H1 (cell line): ENCODE results near the gene C22orf31. TPM values are rescaled to one million over a fixed set of nuclear protein-coding genes. Genes with fewer than 3 reads are reported as not detected.

Source experiments
- CTCF ChIA-PET: fragments of 300-600 bp; sonication (Branson Sonifier 250); formaldehyde crosslinking; loops from one replicate; lab custom pipeline; 2021; ENCODE audit not compliant: partially characterized antibody; lab: Charles Lee
- POLR2A ChIA-PET: fragments of 300-600 bp; sonication (Branson Sonifier 250); formaldehyde crosslinking; loops from one replicate; lab custom pipeline; 2021; ENCODE audit warnings: inconsistent platforms; ENCODE audit not compliant: partially characterized antibody; lab: Charles Lee
- DNase-seq, 2 experiments: peaks; one replicate each; pipeline versions ENCODE4 v3.0.0 to v3.0.0-alpha.2; 2010 to 2022; ENCODE audit warnings: low spot score in 2 of 2, low read depth in 1 of 2, mixed read lengths in 1 of 2
- FAIRE-seq: peaks from 2 replicates; lab custom pipeline; 2011; peaks lifted over from hg19 to GRCh38; lab: Jason Lieb, UNC
- H2AFZ ChIP-seq: 2 replicates; pipeline ENCODE4 v1.8.1; 2012; ENCODE audit warnings: low read length, inconsistent platforms
- H2AK5ac ChIP-seq: 2 replicates; pipeline ENCODE4 v1.6.1; 2013; ENCODE audit warnings: low read depth, low read length
- H2BK120ac ChIP-seq: replicated peaks from 2 replicates; pipeline ENCODE3; 2013; ENCODE audit warnings: low read depth, low read length, inconsistent platforms
- H2BK12ac ChIP-seq: 2 replicates; pipeline ENCODE4 v1.6.1; 2013; ENCODE audit warnings: low read depth, low read length
- H2BK15ac ChIP-seq: 2 replicates; pipeline ENCODE4 v1.6.1; 2013; ENCODE audit warnings: low read length
- H2BK20ac ChIP-seq: 2 replicates; pipeline ENCODE4 v1.6.1; 2013; ENCODE audit warnings: low read length
- H2BK5ac ChIP-seq: 2 replicates; pipeline ENCODE4 v1.6.1; 2013; ENCODE audit warnings: low read depth, low read length
- H3K14ac ChIP-seq: 2 replicates; pipeline ENCODE4 v1.6.1; 2013; ENCODE audit warnings: inconsistent platforms; ENCODE audit not compliant: insufficient read length
- H3K18ac ChIP-seq: 2 replicates; pipeline ENCODE4 v1.6.1; 2013; ENCODE audit warnings: low read length; ENCODE audit errors: extremely low read depth
- H3K23ac ChIP-seq: 2 replicates; pipeline ENCODE4 v1.6.1; 2013; ENCODE audit warnings: inconsistent platforms; ENCODE audit not compliant: insufficient read length
- H3K23me2 ChIP-seq: 2 replicates; pipeline ENCODE4 v1.6.1; 2013; ENCODE audit warnings: low read depth, low read length
- H3K27ac ChIP-seq: 2 replicates; pipeline ENCODE4 v1.6.1; 2011; ENCODE audit warnings: low read depth, low read length, inconsistent platforms
- H3K27me3 ChIP-seq, 4 experiments: replicated peaks in 1 of 4; 1 replicate in 1 of 4; 2 replicates in 3 of 4; pipeline versions ENCODE4 v1.6.1 to v1.8.1; 2011 to 2013; ENCODE audit warnings: low read length in 3 of 4, mild to moderate bottlenecking in 3 of 4, inconsistent platforms in 2 of 4, mixed read lengths in 2 of 4, moderate library complexity in 1 of 4; ENCODE audit not compliant: control insufficient read depth in 3 of 4, insufficient read depth in 3 of 4; ENCODE audit errors: extremely low read depth in 1 of 4
- H3K36me3 ChIP-seq, 4 experiments: 2 replicates each; pipeline versions ENCODE4 v1.6.1 to v1.8.1; 2011 to 2013; ENCODE audit warnings: mild to moderate bottlenecking in 4 of 4, low read length in 3 of 4, moderate library complexity in 2 of 4, control low read depth in 1 of 4, inconsistent platforms in 1 of 4; ENCODE audit not compliant: insufficient read depth in 4 of 4, control insufficient read depth in 2 of 4
- H3K4ac ChIP-seq: replicated peaks from 2 replicates; pipeline ENCODE3; 2013; ENCODE audit warnings: low read length, low read depth, mixed read lengths, inconsistent platforms; ENCODE audit not compliant: insufficient read length
- H3K4me1 ChIP-seq, 4 experiments: replicated peaks in 1 of 4; 1 replicate in 1 of 4; 2 replicates in 3 of 4; pipeline versions ENCODE4 v1.6.1 to v1.8.1; 2011 to 2013; ENCODE audit warnings: low read length in 3 of 4, inconsistent platforms in 2 of 4, mixed read lengths in 1 of 4; ENCODE audit not compliant: insufficient read depth in 4 of 4, control insufficient read depth in 3 of 4
- H3K4me2 ChIP-seq, 2 experiments: 2 replicates each; pipeline versions ENCODE4 v1.6.1 to v1.8.1; 2011 to 2013; ENCODE audit warnings: low read depth in 2 of 2, low read length in 2 of 2, control low read depth in 1 of 2, inconsistent platforms in 1 of 2, mild to moderate bottlenecking in 1 of 2; ENCODE audit not compliant: insufficient read depth in 1 of 2
- H3K4me3 ChIP-seq, 4 experiments: fragments of 200-600, 300-600 bp in 1 of 4; sonication (generic), shearing (Covaris generic), sonication (Bioruptor Twin) in 1 of 4; 2 replicates each; pipeline versions ENCODE4 v1.5.1 to v1.8.1; 2011 to 2016; ENCODE audit warnings: low read length in 4 of 4, low read depth in 3 of 4, control low read depth in 2 of 4, inconsistent platforms in 2 of 4, mild to moderate bottlenecking in 2 of 4, mixed read lengths in 1 of 4, moderate library complexity in 1 of 4; ENCODE audit not compliant: insufficient read depth in 2 of 4; ENCODE audit errors: extremely low read depth in 1 of 4
- H3K56ac ChIP-seq: replicated peaks from 2 replicates; pipeline ENCODE3; 2013; ENCODE audit warnings: low read depth, mild to moderate bottlenecking, mixed read lengths, low read length, inconsistent platforms; ENCODE audit not compliant: insufficient read length
- H3K79me1 ChIP-seq: 2 replicates; pipeline ENCODE4 v1.6.1; 2013; ENCODE audit warnings: low read depth, low read length, control low read depth
- H3K79me2 ChIP-seq, 2 experiments: 2 replicates each; pipeline versions ENCODE4 v1.6.1 to v1.8.1; 2012 to 2013; ENCODE audit warnings: low read length in 2 of 2, mild to moderate bottlenecking in 2 of 2, inconsistent platforms in 1 of 2; ENCODE audit not compliant: insufficient read depth in 2 of 2, control insufficient read depth in 1 of 2
- H3K9ac ChIP-seq, 4 experiments: replicated peaks in 1 of 4; 1 replicate in 1 of 4; 2 replicates in 3 of 4; pipeline versions ENCODE4 v1.6.1 to v1.8.1; 2011 to 2013; ENCODE audit warnings: low read depth in 3 of 4, low read length in 3 of 4, control low read depth in 2 of 4, mild to moderate bottlenecking in 2 of 4, moderate library complexity in 2 of 4, inconsistent platforms in 1 of 4; ENCODE audit errors: extremely low read depth in 1 of 4
- H3K9me3 ChIP-seq, 2 experiments: 2 replicates each; pipeline versions ENCODE4 v1.6.1 to v1.8.1; 2012 to 2013; ENCODE audit warnings: mild to moderate bottlenecking in 2 of 2, moderate library complexity in 2 of 2, control low read depth in 1 of 2, inconsistent platforms in 1 of 2, low read depth in 1 of 2, low read length in 1 of 2, mixed read lengths in 1 of 2; ENCODE audit not compliant: insufficient read depth in 2 of 2
- H4K20me1 ChIP-seq, 2 experiments: replicated peaks in 1 of 2; 2 replicates each; pipeline versions ENCODE3 to v1.8.1; 2011 to 2013; ENCODE audit warnings: inconsistent platforms in 2 of 2, low read length in 2 of 2, mild to moderate bottlenecking in 1 of 2; ENCODE audit not compliant: insufficient read depth in 2 of 2, control insufficient read depth in 1 of 2
- H4K5ac ChIP-seq: 2 replicates; pipeline ENCODE4 v1.6.1; 2013; ENCODE audit warnings: low read length, low read depth, mixed read lengths, inconsistent platforms; ENCODE audit not compliant: insufficient read length
- H4K8ac ChIP-seq: 2 replicates; pipeline ENCODE4 v1.8.0; 2013; ENCODE audit warnings: mild to moderate bottlenecking, moderate library complexity, low read length, inconsistent platforms; ENCODE audit not compliant: insufficient read depth; ENCODE audit errors: extremely low read depth
- H4K91ac ChIP-seq: replicated peaks from 2 replicates; pipeline ENCODE3; 2013; ENCODE audit warnings: low read length, mixed read lengths, inconsistent platforms; ENCODE audit not compliant: insufficient read length
- CEBPB ChIP-seq: IDR thresholded peaks from 2 replicates; pipeline ENCODE4 v1.6.1; 2012; ENCODE audit warnings: low read depth, low read length
- TBP ChIP-seq: IDR thresholded peaks from 2 replicates; pipeline ENCODE4 v1.6.1; 2011; ENCODE audit warnings: low read depth, low read length, improper control_type of control experiment
- TEAD4 ChIP-seq: IDR thresholded peaks from 2 replicates; pipeline ENCODE4 v1.6.1; 2012; ENCODE audit warnings: low read depth, low read length, inconsistent platforms, mixed read lengths
- WGBS, 2 experiments: shearing (Covaris generic) in 1 of 2; methylation state at CpG; one replicate each; pipeline versions ENCODE4 v1.1.6 to v1.1.7; 2013 to 2015; ENCODE audit warnings: low lambda C conversion rate in 2 of 2, mixed read lengths in 2 of 2, inconsistent platforms in 1 of 2, low coverage in 1 of 2, missing lambda C conversion rate in 1 of 2; ENCODE audit not compliant: insufficient replicate concordance in 2 of 2, insufficient coverage in 1 of 2, insufficient read length in 1 of 2; ENCODE audit errors: extremely low coverage in 1 of 2, missing lambda C conversion rate in 1 of 2; 5-methylcytosine and 5-hydroxymethylcytosine counted together
- polyA plus RNA-seq, 7 experiments: library from polyadenylated mRNA; depleted of rRNA in 3 of 7; stranded (reverse) in 5 of 7; unstranded in 2 of 7; fragments of >200 nt in 5 of 7; fragments of 200-250 nt in 2 of 7; gene quantifications; 1 replicate in 5 of 7; 2 replicates in 1 of 7; 4 replicates in 1 of 7; pipeline versions ENCODE4 v1.2.1 to v1.2.3, GENCODE V29; 2011 to 2013; ENCODE audit warnings: missing spikeins in 2 of 7, mixed read lengths in 2 of 7
- total RNA-seq: library from RNA; stranded (reverse); fragmentation: NEBNext Ultra II Directional; extraction: Animal tissue kit (Norgen Biotek cat#: 25700); gene quantifications from 2 replicates; pipeline ENCODE4 v1.2.1, GENCODE V29; 2021

Gene C22orf31
- total and polyA plus RNA-seq, 2 of the 8 experiments (the other 6 are each of a cell fraction or from before 2014, with no cell fraction given), result not detected

DNA sequence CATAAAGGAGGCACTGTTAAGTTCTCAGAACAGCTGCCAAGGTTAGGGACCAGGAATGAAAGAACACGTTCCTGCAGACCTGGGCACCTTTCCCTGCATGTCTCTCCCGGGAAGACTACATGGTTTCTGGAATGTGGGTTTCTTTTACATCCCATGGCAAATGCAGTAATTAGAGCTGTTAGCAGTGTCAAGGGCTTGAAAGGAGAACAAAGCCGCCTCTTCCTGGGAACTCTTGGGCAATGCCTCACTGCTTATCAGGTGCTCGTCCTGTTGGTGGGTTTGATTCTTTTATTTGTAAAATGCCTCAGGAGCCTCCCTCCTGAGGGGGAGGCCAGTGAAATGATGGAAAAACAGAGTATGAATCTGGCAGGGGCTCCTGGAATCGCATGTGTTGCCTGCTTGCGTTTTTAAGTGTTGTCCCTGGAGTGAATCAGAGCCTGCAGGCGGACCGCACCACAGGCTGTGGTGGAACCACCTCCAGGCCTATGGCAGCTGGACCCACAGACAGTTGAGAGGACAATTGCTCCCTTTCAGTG lies 723 bp upstream of the C22orf31 start:
- CTCF ChIA-PET, result interaction anchor here (0.6 to 2.2 kb wide), 4 partner anchors 26 to 92 kb away, joined by 3 to 7 read pairs (median 4); no protein-coding TSS in a partner anchor
- no peak overlapping the region for H2BK20ac ChIP-seq
- H4K91ac ChIP-seq, result no peak overlapping the region
- no peak overlapping the region for H3K23ac ChIP-seq
- no peak overlapping the region for H3K27ac ChIP-seq
- H3K79me2 ChIP-seq, result no peaks in the 10 kb centered on the region
- no peak overlapping the region for H2AFZ ChIP-seq
- H3K9ac ChIP-seq, result no peak overlapping the region
- no peaks in the 10 kb centered on the region for H3K9me3 ChIP-seq
- no peak overlapping the region for H3K4me2 ChIP-seq
- no peak overlapping the region for H2BK15ac ChIP-seq
- H4K8ac ChIP-seq, result no peak overlapping the region
- TF ChIP-seq CEBPB (peak; percentile 78), TBP (peak; percentile 10; the same call in 1 of the 2 replicates), TEAD4 (no peak)
- TF ChIP-seq, all 59 proteins: peak for 2
- H4K5ac ChIP-seq, result no peak overlapping the region
- no peaks in the 10 kb centered on the region for H3K36me3 ChIP-seq
- no peak overlapping the region for H2BK5ac ChIP-seq
- POLR2A ChIA-PET, result interaction anchor here (1.2 to 1.7 kb wide), 2 partner anchors 17 to 181 kb away, joined by 3 to 4 read pairs; no protein-coding TSS in a partner anchor
- H4K20me1 ChIP-seq, result no peaks in the 10 kb centered on the region
- no peaks in the 10 kb centered on the region for H3K79me1 ChIP-seq
- FAIRE-seq, result no peak
- peaks cover 0 to 4% (median 1%) of the 10 kb centered on the region in 4 experiments; a peak in 3 of 7 replicates for H3K4me1 ChIP-seq
- DNase-seq, result no peak
- no peak overlapping the region for H2BK12ac ChIP-seq
- no peak overlapping the region for H2AK5ac ChIP-seq
- WGBS, 2 experiments, result 79% methylated on average over 8 of the region's 8 CpGs; no CpG with 5 or more reads in 1 of the 2 experiments
- H3K18ac ChIP-seq, result no peak overlapping the region
- no peak overlapping the region for H3K56ac ChIP-seq
- no peak overlapping the region for H3K4ac ChIP-seq
- H3K4me3 ChIP-seq, result no peak overlapping the region
- H3K14ac ChIP-seq, result no peak overlapping the region
- no peaks in the 10 kb centered on the region for H3K27me3 ChIP-seq
- H2BK120ac ChIP-seq, result no peak overlapping the region
- no peaks in the 10 kb centered on the region for H3K23me2 ChIP-seq
